Measurements from ENCODE around the gene MTCL3.

Gene MTCL3

GRCh38 chr6:127514773-127515227 lies 4.3 kb downstream of the MTCL3 start:
- DNase-seq: peak; percentile 47

GRCh38 chr6:127514179-127514772 lies 4.9 kb downstream of the MTCL3 start:
- DNase-seq: no peak

GRCh38 chr6:127513425-127513824 lies 5.7 kb downstream of the MTCL3 start:
- DNase-seq: no peak

- DNase-seq: no peak
Measured at GRCh38 chr6:127510876-127511275, 8.3 kb downstream of the MTCL3 start.

- DNase-seq: no peak
Measured at GRCh38 chr6:127506894-127507293, 12.2 kb downstream of the MTCL3 start.

GRCh38 chr6:127503022-127503421 lies 16.1 kb downstream of the MTCL3 start:
- DNase-seq: no peak

GRCh38 chr6:127497410-127497809 lies 21.7 kb downstream of the MTCL3 start:
- no peak for DNase-seq

- DNase-seq: no peak
Measured at GRCh38 chr6:127496471-127496870, 22.7 kb downstream of the MTCL3 start.

GRCh38 chr6:127494240-127494767 lies 24.8 kb downstream of the MTCL3 start:
- DNase-seq: no peak

GRCh38 chr6:127489248-127489647 lies 29.9 kb downstream of the MTCL3 start:
- DNase-seq: no peak

GRCh38 chr6:127486934-127487333 lies 32.2 kb downstream of the MTCL3 start:
- no peak for DNase-seq

- DNase-seq: no peak
Measured at GRCh38 chr6:127484212-127484863, 34.8 kb downstream of the MTCL3 start.

GRCh38 chr6:127483399-127484055 lies 35.6 kb downstream of the MTCL3 start:
- no peak for DNase-seq

GRCh38 chr6:127482325-127482724 lies 36.8 kb downstream of the MTCL3 start:
- no peak for DNase-seq

GRCh38 chr6:127481628-127482027 lies 37.5 kb downstream of the MTCL3 start:
- no peak for DNase-seq

- no peak for DNase-seq
Measured at GRCh38 chr6:127481111-127481510, 38.0 kb downstream of the MTCL3 start.

GRCh38 chr6:127477658-127478057 lies 41.5 kb downstream of the MTCL3 start:
- DNase-seq: no peak

GRCh38 chr6:127475823-127476176 lies 43.3 kb downstream of the MTCL3 start:
- no peak for DNase-seq

GRCh38 chr6:127475135-127475822 lies 43.9 kb downstream of the MTCL3 start:
- DNase-seq: no peak

- DNase-seq: no peak
Measured at GRCh38 chr6:127471379-127472255, 47.5 kb downstream of the MTCL3 start.

GRCh38 chr6:127468936-127469335 lies 50.2 kb downstream of the MTCL3 start:
- no peak for DNase-seq

- no peak for DNase-seq
Measured at GRCh38 chr6:127466416-127466815, 52.7 kb downstream of the MTCL3 start.
